ENCODE data around the gene VSIG4. TPM values are rescaled to one million over a fixed set of nuclear protein-coding genes. Genes with fewer than 3 reads are reported as not detected.

Gene VSIG4
- total RNA-seq, 1 experiment from 2014 or later: not detected

- H3K4me1 Mint-ChIP-seq (ENCODE audit: low read depth, unreplicated experiment): no peaks in the 10 kb centered on the region
- ChIA-PET POLR2A (no interaction called here), CTCF (no interaction called here)
- intact Hi-C loops (cut with micrococcal nuclease; ENCODE audit: unreplicated experiment): no loop called here
- H3K4me3 ChIP-seq (ENCODE audit: low read depth, low read length): no peak overlapping the region
- H3K4me1 ChIP-seq: no peaks in the 10 kb centered on the region
- no peak overlapping the region for H3K27ac Mint-ChIP-seq (ENCODE audit: unreplicated experiment)
- no peak for TF ChIP-seq CTCF (IDR thresholded peaks at IDR 0.05; ENCODE audit: insufficient read depth in 1 of 2, low read depth in 1 of 2, low read length in 1 of 2, severe bottlenecking in 1 of 2, unreplicated experiment in 1 of 2)
- no peaks in the 10 kb centered on the region for H3K36me3 Mint-ChIP-seq (ENCODE audit: insufficient read depth, unreplicated experiment)
- BruUV-seq (replicated peaks): no TSS peak
- no peaks in the 10 kb centered on the region for H3K27me3 Mint-ChIP-seq (ENCODE audit: insufficient read depth, unreplicated experiment)
- no peak overlapping the region for H3K4me3 Mint-ChIP-seq (ENCODE audit: unreplicated experiment)
- H3K9me3 Mint-ChIP-seq (ENCODE audit: unreplicated experiment): no peaks in the 10 kb centered on the region
- no peaks in the 10 kb centered on the region for H3K36me3 ChIP-seq (ENCODE audit: control insufficient read depth, insufficient read depth, low read length)
- H3K27me3 ChIP-seq (replicated peaks; ENCODE audit: control insufficient read depth, insufficient read depth, low read length): no peaks in the 10 kb centered on the region
- DNase-seq: no peak
- no peaks in the 10 kb centered on the region for H3K9me3 ChIP-seq
Measured at GRCh38 chrX:66012094-66012534, 27.8 kb downstream of the VSIG4 start.

GRCh38 chrX:66009231-66009845, 30.5 kb downstream of the VSIG4 start:
- intact Hi-C loops (cut with micrococcal nuclease; ENCODE audit: unreplicated experiment): no loop called here
- CTCF ChIA-PET: no interaction called here
- POLR2A ChIA-PET: no interaction called here
- H3K27me3 ChIP-seq (replicated peaks; ENCODE audit: control insufficient read depth, insufficient read depth, low read length): no peaks in the 10 kb centered on the region
- H3K36me3 Mint-ChIP-seq (ENCODE audit: insufficient read depth, unreplicated experiment): no peaks in the 10 kb centered on the region
- no peaks in the 10 kb centered on the region for H3K9me3 Mint-ChIP-seq (ENCODE audit: unreplicated experiment)
- no TSS peak for BruUV-seq (replicated peaks)
- DNase-seq: no peak
- no peak overlapping the region for H3K4me3 Mint-ChIP-seq (ENCODE audit: unreplicated experiment)
- no peaks in the 10 kb centered on the region for H3K9me3 ChIP-seq
- H3K4me3 ChIP-seq (ENCODE audit: low read depth, low read length): no peak overlapping the region
- no peaks in the 10 kb centered on the region for H3K36me3 ChIP-seq (ENCODE audit: control insufficient read depth, insufficient read depth, low read length)
- peaks cover 2% of the 10 kb centered on the region for H3K27me3 Mint-ChIP-seq (ENCODE audit: insufficient read depth, unreplicated experiment)
- no peaks in the 10 kb centered on the region for H3K4me1 ChIP-seq
- no peaks in the 10 kb centered on the region for H3K4me1 Mint-ChIP-seq (ENCODE audit: low read depth, unreplicated experiment)
- H3K27ac Mint-ChIP-seq (ENCODE audit: unreplicated experiment): no peak overlapping the region
- TF ChIP-seq CTCF (IDR thresholded peaks at IDR 0.05; ENCODE audit: insufficient read depth in 1 of 2, low read depth in 1 of 2, low read length in 1 of 2, severe bottlenecking in 1 of 2, unreplicated experiment in 1 of 2): no peak

- no peaks in the 10 kb centered on the region for H3K9me3 Mint-ChIP-seq (ENCODE audit: unreplicated experiment)
- peaks cover 2% of the 10 kb centered on the region for H3K27me3 Mint-ChIP-seq (ENCODE audit: insufficient read depth, unreplicated experiment)
- no peaks in the 10 kb centered on the region for H3K4me1 Mint-ChIP-seq (ENCODE audit: low read depth, unreplicated experiment)
- Histone ChIP-seq H3K4me1 (no peaks in the 10 kb centered on the region), H3K9me3 (no peaks in the 10 kb centered on the region), H3K4me3 (ENCODE audit: low read depth, low read length) (no peak overlapping the region), H3K27me3 (replicated peaks; ENCODE audit: control insufficient read depth, insufficient read depth, low read length) (no peaks in the 10 kb centered on the region), H3K36me3 (ENCODE audit: control insufficient read depth, insufficient read depth, low read length) (no peaks in the 10 kb centered on the region)
- POLR2A ChIA-PET: no interaction called here
- TF ChIP-seq CTCF (IDR thresholded peaks at IDR 0.05; ENCODE audit: insufficient read depth in 1 of 2, low read depth in 1 of 2, low read length in 1 of 2, severe bottlenecking in 1 of 2, unreplicated experiment in 1 of 2): no peak
- intact Hi-C loops (cut with micrococcal nuclease; ENCODE audit: unreplicated experiment): no loop called here
- no TSS peak for BruUV-seq (replicated peaks)
- DNase-seq: no peak
- no peak overlapping the region for H3K27ac Mint-ChIP-seq (ENCODE audit: unreplicated experiment)
- CTCF ChIA-PET: no interaction called here
- no peaks in the 10 kb centered on the region for H3K36me3 Mint-ChIP-seq (ENCODE audit: insufficient read depth, unreplicated experiment)
- H3K4me3 Mint-ChIP-seq (ENCODE audit: unreplicated experiment): no peak overlapping the region
Measured at GRCh38 chrX:66008328-66008970, 31.4 kb downstream of the VSIG4 start.
